HepG2 (cell line): ENCODE data around the gene SLC12A9. TPM values are rescaled to one million over a fixed set of nuclear protein-coding genes. Genes with fewer than 3 reads are reported as not detected.
A peak's percentile ranks its signal among the peaks of the same experiment; 100 is the strongest.

Source experiments
- AGO2 ChIP-seq: fragments of 200-400 bp; formaldehyde crosslinking; optimal IDR thresholded peaks from 2 replicates; pipeline ENCODE3; 2017; ENCODE audit warnings: mild to moderate bottlenecking, low read depth, low read length, moderate library complexity
- CC2D1A ChIP-seq: sonication (generic); formaldehyde crosslinking; IDR thresholded peaks from 2 replicates; pipeline ENCODE4 v1.8.1; 2023; ENCODE audit warnings: mild to moderate bottlenecking, missing genetic modification reagents
- PAX8 ChIP-seq: sonication (generic); formaldehyde crosslinking; IDR thresholded peaks from 2 replicates; pipeline ENCODE4 v1.8.0; 2022; ENCODE audit warnings: mild to moderate bottlenecking, missing genetic modification reagents, borderline replicate concordance
- TSC22D2 ChIP-seq: sonication (generic); formaldehyde crosslinking; IDR thresholded peaks from 2 replicates; pipeline ENCODE4 v1.5.1; 2020; ENCODE audit warnings: missing genetic modification reagents, mild to moderate bottlenecking, borderline replicate concordance
- polyA plus RNA-seq, 8 experiments: library from polyadenylated mRNA; depleted of rRNA in 3 of 8; stranded (reverse) in 7 of 8; unstranded in 1 of 8; fragments of >200 nt; fragmentation: Illumina TruSeq in 4 of 8; extraction: Trizol in 4 of 8; gene quantifications; 2 replicates each; pipeline versions ENCODE4 v1.2.1 to v1.2.3, GENCODE V29; 2011 to 2016; ENCODE audit warnings: low read depth in 4 of 8, missing spikeins in 1 of 8, mixed read lengths in 1 of 8; ENCODE audit not compliant: insufficient read depth in 1 of 8
- total RNA-seq, 5 experiments: library from RNA; depleted of rRNA; stranded (reverse); fragments of >200 nt; fragmentation: Illumina TruSeq; extraction: Trizol; gene quantifications; 2 replicates each; pipeline ENCODE4 v1.2.3, GENCODE V29; 2016; ENCODE audit warnings: low read depth in 1 of 5
- TF ChIP-seq, protein P1 (sequence below): sonication (generic); formaldehyde crosslinking; IDR thresholded peaks from 2 replicates; pipeline ENCODE4 v1.5.1; 2020; ENCODE audit warnings: mild to moderate bottlenecking, missing genetic modification reagents, moderate library complexity
- TF ChIP-seq, protein P2 (sequence below): sonication (generic); formaldehyde crosslinking; IDR thresholded peaks from 2 replicates; pipeline ENCODE4 v1.5.1; 2020; ENCODE audit warnings: missing genetic modification reagents, mild to moderate bottlenecking, borderline replicate concordance

Gene SLC12A9
- total and polyA plus RNA-seq, 2 of the 13 experiments (the other 11 are each of a cell fraction or from before 2014, with no cell fraction given): 8.7 to 16.6 TPM

DNA sequence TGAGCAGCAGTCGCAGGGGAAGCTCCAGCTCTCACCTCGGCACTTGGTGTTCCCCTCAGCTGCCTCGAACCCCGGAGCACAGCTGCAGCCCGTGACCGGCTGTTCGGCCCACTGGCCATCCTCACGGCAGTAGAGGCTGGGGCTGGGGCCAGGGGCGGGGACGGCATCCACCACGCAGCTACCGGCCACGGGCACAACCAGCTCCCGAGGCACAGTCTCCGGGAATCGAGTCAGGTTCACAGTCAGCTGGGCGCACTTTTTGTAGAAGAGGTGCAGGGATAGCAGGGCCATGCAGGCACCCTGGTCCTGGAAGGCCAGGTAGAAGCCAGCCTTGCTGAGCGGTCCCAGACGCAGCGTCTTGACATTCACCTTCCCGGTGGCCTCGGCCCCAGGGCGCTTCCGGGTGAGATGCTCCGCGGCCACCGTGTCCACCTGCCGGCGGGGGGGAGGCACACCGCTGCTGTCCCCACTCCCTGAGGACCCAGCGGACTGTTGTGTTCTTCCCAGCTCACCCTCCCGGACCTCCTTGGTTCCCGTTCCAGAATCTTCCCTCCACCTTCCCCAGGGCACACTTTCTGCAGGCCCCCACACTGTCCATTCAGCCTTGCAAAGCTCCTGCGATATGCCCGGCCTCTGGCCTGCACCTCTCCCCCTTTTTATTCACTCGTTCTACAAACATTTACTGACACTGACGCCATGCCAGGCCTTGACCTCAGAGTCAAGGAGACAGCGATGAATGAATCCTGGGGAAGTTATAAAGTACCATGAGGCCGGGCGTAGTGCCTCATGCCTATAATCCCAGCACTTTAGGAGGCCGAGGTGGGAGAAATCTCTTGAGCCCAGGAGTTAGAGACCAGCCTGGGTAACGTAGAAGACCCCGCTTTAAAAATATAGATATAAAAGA lies 30.0 kb upstream of the SLC12A9 start (continued):
- TF ChIP-seq, protein P1, sequence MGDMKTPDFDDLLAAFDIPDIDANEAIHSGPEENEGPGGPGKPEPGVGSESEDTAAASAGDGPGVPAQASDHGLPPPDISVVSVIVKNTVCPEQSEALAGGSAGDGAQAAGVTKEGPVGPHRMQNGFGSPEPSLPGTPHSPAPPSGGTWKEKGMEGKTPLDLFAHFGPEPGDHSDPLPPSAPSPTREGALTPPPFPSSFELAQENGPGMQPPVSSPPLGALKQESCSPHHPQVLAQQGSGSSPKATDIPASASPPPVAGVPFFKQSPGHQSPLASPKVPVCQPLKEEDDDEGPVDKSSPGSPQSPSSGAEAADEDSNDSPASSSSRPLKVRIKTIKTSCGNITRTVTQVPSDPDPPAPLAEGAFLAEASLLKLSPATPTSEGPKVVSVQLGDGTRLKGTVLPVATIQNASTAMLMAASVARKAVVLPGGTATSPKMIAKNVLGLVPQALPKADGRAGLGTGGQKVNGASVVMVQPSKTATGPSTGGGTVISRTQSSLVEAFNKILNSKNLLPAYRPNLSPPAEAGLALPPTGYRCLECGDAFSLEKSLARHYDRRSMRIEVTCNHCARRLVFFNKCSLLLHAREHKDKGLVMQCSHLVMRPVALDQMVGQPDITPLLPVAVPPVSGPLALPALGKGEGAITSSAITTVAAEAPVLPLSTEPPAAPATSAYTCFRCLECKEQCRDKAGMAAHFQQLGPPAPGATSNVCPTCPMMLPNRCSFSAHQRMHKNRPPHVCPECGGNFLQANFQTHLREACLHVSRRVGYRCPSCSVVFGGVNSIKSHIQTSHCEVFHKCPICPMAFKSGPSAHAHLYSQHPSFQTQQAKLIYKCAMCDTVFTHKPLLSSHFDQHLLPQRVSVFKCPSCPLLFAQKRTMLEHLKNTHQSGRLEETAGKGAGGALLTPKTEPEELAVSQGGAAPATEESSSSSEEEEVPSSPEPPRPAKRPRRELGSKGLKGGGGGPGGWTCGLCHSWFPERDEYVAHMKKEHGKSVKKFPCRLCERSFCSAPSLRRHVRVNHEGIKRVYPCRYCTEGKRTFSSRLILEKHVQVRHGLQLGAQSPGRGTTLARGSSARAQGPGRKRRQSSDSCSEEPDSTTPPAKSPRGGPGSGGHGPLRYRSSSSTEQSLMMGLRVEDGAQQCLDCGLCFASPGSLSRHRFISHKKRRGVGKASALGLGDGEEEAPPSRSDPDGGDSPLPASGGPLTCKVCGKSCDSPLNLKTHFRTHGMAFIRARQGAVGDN (CRISPR knock-in tag): peak; percentile 38
- TF ChIP-seq CC2D1A (CRISPR knock-in tag) (no peak), TSC22D2 (CRISPR knock-in tag) (no peak), AGO2 (peak; percentile 50), PAX8 (CRISPR knock-in tag) (no peak)
- TF ChIP-seq, protein P2, sequence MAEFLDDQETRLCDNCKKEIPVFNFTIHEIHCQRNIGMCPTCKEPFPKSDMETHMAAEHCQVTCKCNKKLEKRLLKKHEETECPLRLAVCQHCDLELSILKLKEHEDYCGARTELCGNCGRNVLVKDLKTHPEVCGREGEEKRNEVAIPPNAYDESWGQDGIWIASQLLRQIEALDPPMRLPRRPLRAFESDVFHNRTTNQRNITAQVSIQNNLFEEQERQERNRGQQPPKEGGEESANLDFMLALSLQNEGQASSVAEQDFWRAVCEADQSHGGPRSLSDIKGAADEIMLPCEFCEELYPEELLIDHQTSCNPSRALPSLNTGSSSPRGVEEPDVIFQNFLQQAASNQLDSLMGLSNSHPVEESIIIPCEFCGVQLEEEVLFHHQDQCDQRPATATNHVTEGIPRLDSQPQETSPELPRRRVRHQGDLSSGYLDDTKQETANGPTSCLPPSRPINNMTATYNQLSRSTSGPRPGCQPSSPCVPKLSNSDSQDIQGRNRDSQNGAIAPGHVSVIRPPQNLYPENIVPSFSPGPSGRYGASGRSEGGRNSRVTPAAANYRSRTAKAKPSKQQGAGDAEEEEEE (CRISPR knock-in tag): no peak
